ENCODE data around the gene KDELR1. TPM values are rescaled to one million over a fixed set of nuclear protein-coding genes. Genes with fewer than 3 reads are reported as not detected.
"Not testable (repeated sequence)": the region's sequence is repeated elsewhere in the genome, so short reads cannot be mapped to it uniquely, and the experiment has no call there.

The KDELR1 gene
- total RNA-seq, 1 donor from 2014 or later, result 255 TPM

GRCh38 chr19:48373567-48373966 lies 17.8 kb downstream of the KDELR1 start:
- Mint-ChIP-seq H3K27me3 (ENCODE audit: low read depth) (no peaks in the 10 kb centered on the region), H3K27ac (no peak overlapping the region), H3K9me3 (no peaks in the 10 kb centered on the region), H3K36me3 (no peaks in the 10 kb centered on the region), H3K4me1 (peaks cover 18% of the 10 kb centered on the region), H3K4me3 (no peak overlapping the region)
- TF ChIP-seq CTCF (IDR thresholded peaks at IDR 0.05; ENCODE audit: unreplicated experiment), result no peak
- no peak for DNase-seq (ENCODE audit: low spot score in 2 of 2, unreplicated experiment in 2 of 2)

GRCh38 chr19:48372904-48373303 lies 18.4 kb downstream of the KDELR1 start:
- no peak for TF ChIP-seq CTCF (IDR thresholded peaks at IDR 0.05; ENCODE audit: unreplicated experiment)
- no peaks in the 10 kb centered on the region for H3K9me3 Mint-ChIP-seq
- peaks cover 18% of the 10 kb centered on the region for H3K4me1 Mint-ChIP-seq
- H3K27ac Mint-ChIP-seq, result peak overlapping the region; percentile 40
- H3K4me3 Mint-ChIP-seq, result no peak overlapping the region
- H3K36me3 Mint-ChIP-seq, result no peaks in the 10 kb centered on the region
- no peaks in the 10 kb centered on the region for H3K27me3 Mint-ChIP-seq (ENCODE audit: low read depth)
- DNase-seq (ENCODE audit: low spot score in 2 of 2, unreplicated experiment in 2 of 2), result no peak

DNA sequence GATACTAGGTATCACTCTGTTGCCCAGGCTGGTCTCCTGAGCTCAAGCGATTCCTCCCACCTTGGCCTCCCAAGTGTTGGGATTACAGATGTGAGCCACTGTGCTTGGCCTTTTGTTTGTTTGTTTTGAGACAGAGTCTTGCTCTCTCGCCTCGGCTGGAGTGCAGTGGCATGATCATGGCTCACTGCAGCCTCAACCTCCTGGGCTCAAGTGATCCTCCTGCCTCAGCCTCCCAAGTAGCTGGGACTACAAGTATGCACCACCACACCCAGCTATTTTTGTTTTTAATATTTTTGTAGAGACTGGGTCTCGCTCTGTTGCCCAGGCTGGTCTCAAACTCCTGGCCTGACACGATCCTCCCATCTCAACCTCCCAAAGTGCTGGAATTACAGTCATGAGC lies 19.6 kb downstream of the KDELR1 start:
- H3K27me3 Mint-ChIP-seq (ENCODE audit: low read depth); H3K27ac Mint-ChIP-seq; DNase-seq (ENCODE audit: low spot score in 2 of 2, unreplicated experiment in 2 of 2); H3K9me3 Mint-ChIP-seq; H3K36me3 Mint-ChIP-seq; H3K4me3 Mint-ChIP-seq: not testable (repeated sequence)
- H3K4me1 Mint-ChIP-seq, result peaks cover 18% of the 10 kb centered on the region

- TF ChIP-seq CTCF (IDR thresholded peaks at IDR 0.05; ENCODE audit: unreplicated experiment), result no peak
- H3K27ac Mint-ChIP-seq, result no peak overlapping the region
- peaks cover 18% of the 10 kb centered on the region for H3K4me1 Mint-ChIP-seq
- no peaks in the 10 kb centered on the region for H3K27me3 Mint-ChIP-seq (ENCODE audit: low read depth)
- no peak for DNase-seq (ENCODE audit: low spot score in 2 of 2, unreplicated experiment in 2 of 2)
- H3K4me3 Mint-ChIP-seq, result no peak overlapping the region
- no peaks in the 10 kb centered on the region for H3K9me3 Mint-ChIP-seq
- no peaks in the 10 kb centered on the region for H3K36me3 Mint-ChIP-seq
Measured at GRCh38 chr19:48371367-48371766, 20.0 kb downstream of the KDELR1 start.

DNA sequence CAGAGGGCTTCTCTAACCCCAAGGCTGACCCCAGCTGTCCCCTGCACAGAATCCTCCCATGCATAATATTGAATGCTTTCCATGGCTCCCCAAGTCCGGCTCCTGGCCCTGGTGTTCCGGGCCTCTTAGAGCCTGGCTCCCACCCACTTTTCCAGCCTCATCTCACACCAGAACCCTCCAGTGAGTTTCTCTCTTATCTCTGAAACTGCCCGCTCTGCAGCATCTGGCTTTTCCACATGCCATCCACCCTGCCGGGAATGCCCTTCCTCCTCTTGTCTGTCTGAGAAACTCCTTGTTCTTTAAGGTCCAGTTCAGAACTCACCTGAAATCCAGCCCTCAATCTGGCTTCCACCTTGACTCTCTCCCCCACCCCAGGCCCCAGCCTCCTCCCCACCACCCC lies 20.4 kb downstream of the KDELR1 start:
- H3K4me1 Mint-ChIP-seq, result peaks cover 18% of the 10 kb centered on the region
- no peaks in the 10 kb centered on the region for H3K9me3 Mint-ChIP-seq
- no peaks in the 10 kb centered on the region for H3K27me3 Mint-ChIP-seq (ENCODE audit: low read depth)
- H3K4me3 Mint-ChIP-seq, result no peak overlapping the region
- H3K36me3 Mint-ChIP-seq, result no peaks in the 10 kb centered on the region
- TF ChIP-seq CTCF (IDR thresholded peaks at IDR 0.05; ENCODE audit: unreplicated experiment), result no peak
- H3K27ac Mint-ChIP-seq, result no peak overlapping the region
- DNase-seq (ENCODE audit: low spot score in 2 of 2, unreplicated experiment in 2 of 2), result no peak

- Mint-ChIP-seq H3K27ac (no peak overlapping the region), H3K36me3 (no peaks in the 10 kb centered on the region), H3K27me3 (ENCODE audit: low read depth) (no peaks in the 10 kb centered on the region), H3K9me3 (no peaks in the 10 kb centered on the region), H3K4me3 (no peak overlapping the region), H3K4me1 (peaks cover 21% of the 10 kb centered on the region)
- no peak for DNase-seq (ENCODE audit: low spot score in 2 of 2, unreplicated experiment in 2 of 2)
- no peak for TF ChIP-seq CTCF (IDR thresholded peaks at IDR 0.05; ENCODE audit: unreplicated experiment)
Measured at GRCh38 chr19:48368936-48369335, 22.4 kb downstream of the KDELR1 start.

All from mesothelial cell of epicardium (in vitro differentiated cells).